Activated CD4-positive, CD25-positive, alpha-beta regulatory T cell treated with anti-CD3 and anti-CD28 coated beads, Interleukin-2, amount 50 U/mL, for 24 hours (primary cell): ENCODE results near the gene RYR1.
A peak's percentile ranks its signal among the peaks of the same experiment; 100 is the strongest.
"Not testable (repeated sequence)": the region's sequence is repeated elsewhere in the genome, so short reads cannot be mapped to it uniquely, and the experiment has no call there.

Experiments
- ATAC-seq, 2 donors: fragments of 150-1000 bp; cut with Tn5 transposase; one replicate each; pipeline ENCODE4 v1.10.0; 2021; ENCODE audit warnings: mild to moderate bottlenecking in 1 of 2, moderate library complexity in 1 of 2

The RYR1 gene

GRCh38 chr19:38619361-38620174, 186.1 kb downstream of the RYR1 start:
- ATAC-seq = peak in 1 of 2 donors; percentile 1

- no peak for ATAC-seq
Observed at GRCh38 chr19:38624822-38625221, 191.3 kb downstream of the RYR1 start.

GRCh38 chr19:38626401-38626800, 192.9 kb downstream of the RYR1 start:
- no peak for ATAC-seq

GRCh38 chr19:38629568-38629967, 196.1 kb downstream of the RYR1 start:
- ATAC-seq = no peak

GRCh38 chr19:38631301-38631700, 197.8 kb downstream of the RYR1 start:
- ATAC-seq = not testable (repeated sequence)

- not testable (repeated sequence) for ATAC-seq
Observed at GRCh38 chr19:38631811-38632475, 198.5 kb downstream of the RYR1 start.

GRCh38 chr19:38632476-38633213, 199.2 kb downstream of the RYR1 start:
- no peak for ATAC-seq

GRCh38 chr19:38634757-38635482, 201.4 kb downstream of the RYR1 start:
- no peak for ATAC-seq

- no peak for ATAC-seq
Observed at GRCh38 chr19:38635483-38636399, 202.2 kb downstream of the RYR1 start.
